ENCODE measurements around the gene SRBD1. TPM values are rescaled to one million over a fixed set of nuclear protein-coding genes. Genes with fewer than 3 reads are reported as not detected.

SRBD1 gene
- total RNA-seq, 1 donor from 2014 or later = 24.4 TPM

GRCh38 chr2:45567288-45567963 is 43.6 kb downstream of the SRBD1 start:
- intact Hi-C loops (cut with micrococcal nuclease) = loop anchor here (5.0 kb wide), 3 partner anchors 70 to 1835 kb away; partner anchors contain the start of genes CAMKMT, MSH2 and PREPL

- intact Hi-C loops (cut with micrococcal nuclease) = no loop called here
Measured at GRCh38 chr2:45559436-45559835, 51.6 kb downstream of the SRBD1 start.

GRCh38 chr2:45554742-45555140 is 56.3 kb downstream of the SRBD1 start:
- intact Hi-C loops (cut with micrococcal nuclease) = no loop called here

- intact Hi-C loops (cut with micrococcal nuclease) = no loop called here
Measured at GRCh38 chr2:45554073-45554741, 56.9 kb downstream of the SRBD1 start.

- intact Hi-C loops (cut with micrococcal nuclease) = no loop called here
Measured at GRCh38 chr2:45551862-45552261, 59.2 kb downstream of the SRBD1 start.

- intact Hi-C loops (cut with micrococcal nuclease) = no loop called here
Measured at GRCh38 chr2:45545943-45546342, 65.1 kb downstream of the SRBD1 start.

GRCh38 chr2:45543257-45543656 is 67.8 kb downstream of the SRBD1 start:
- intact Hi-C loops (cut with micrococcal nuclease) = no loop called here

GRCh38 chr2:45542013-45542412 is 69.1 kb downstream of the SRBD1 start:
- intact Hi-C loops (cut with micrococcal nuclease) = no loop called here

- intact Hi-C loops (cut with micrococcal nuclease) = no loop called here
Measured at GRCh38 chr2:45541450-45541849, 69.6 kb downstream of the SRBD1 start.

GRCh38 chr2:45540942-45541341 is 70.1 kb downstream of the SRBD1 start:
- intact Hi-C loops (cut with micrococcal nuclease) = no loop called here

GRCh38 chr2:45533771-45534170 is 77.3 kb downstream of the SRBD1 start:
- intact Hi-C loops (cut with micrococcal nuclease) = no loop called here

- intact Hi-C loops (cut with micrococcal nuclease) = no loop called here
Measured at GRCh38 chr2:45532181-45532580, 78.9 kb downstream of the SRBD1 start.

- intact Hi-C loops (cut with micrococcal nuclease) = no loop called here
Measured at GRCh38 chr2:45524016-45524415, 87.1 kb downstream of the SRBD1 start.

- intact Hi-C loops (cut with micrococcal nuclease) = no loop called here
Measured at GRCh38 chr2:45518546-45518945, 92.5 kb downstream of the SRBD1 start.

- intact Hi-C loops (cut with micrococcal nuclease) = no loop called here
Measured at GRCh38 chr2:45510701-45511420, 100.2 kb downstream of the SRBD1 start.

- intact Hi-C loops (cut with micrococcal nuclease) = no loop called here
Measured at GRCh38 chr2:45506756-45507155, 104.3 kb downstream of the SRBD1 start.

- intact Hi-C loops (cut with micrococcal nuclease) = no loop called here
Measured at GRCh38 chr2:45505138-45505537, 105.9 kb downstream of the SRBD1 start.

- intact Hi-C loops (cut with micrococcal nuclease) = loop anchor here (5.0 kb wide), 1 partner anchor 68 kb away; no protein-coding TSS in a partner anchor
Measured at GRCh38 chr2:45498661-45499550, 112.2 kb downstream of the SRBD1 start.

- intact Hi-C loops (cut with micrococcal nuclease) = loop anchor here (5.0 kb wide), 1 partner anchor 70 kb away; no protein-coding TSS in a partner anchor
Measured at GRCh38 chr2:45497355-45497754, 113.7 kb downstream of the SRBD1 start.

- intact Hi-C loops (cut with micrococcal nuclease) = loop anchor here (5.0 kb wide), 1 partner anchor 70 kb away; no protein-coding TSS in a partner anchor
Measured at GRCh38 chr2:45496869-45497268, 114.2 kb downstream of the SRBD1 start.

GRCh38 chr2:45494978-45495293 is 116.1 kb downstream of the SRBD1 start:
- intact Hi-C loops (cut with micrococcal nuclease) = loop anchor here (1.0 to 5.0 kb wide), 2 partner anchors 72 to 514 kb away; no protein-coding TSS in a partner anchor
